GF-D8 (cell line): ENCODE data around the gene BTG4.

Experiments
- DNase-seq: peaks from one replicate; lab custom pipeline; 2025; lab: John Stamatoyannopoulos, UW

The BTG4 gene

GRCh38 chr11:111537336-111537860 is 25.2 kb upstream of the BTG4 start:
- no peak for DNase-seq

DNA sequence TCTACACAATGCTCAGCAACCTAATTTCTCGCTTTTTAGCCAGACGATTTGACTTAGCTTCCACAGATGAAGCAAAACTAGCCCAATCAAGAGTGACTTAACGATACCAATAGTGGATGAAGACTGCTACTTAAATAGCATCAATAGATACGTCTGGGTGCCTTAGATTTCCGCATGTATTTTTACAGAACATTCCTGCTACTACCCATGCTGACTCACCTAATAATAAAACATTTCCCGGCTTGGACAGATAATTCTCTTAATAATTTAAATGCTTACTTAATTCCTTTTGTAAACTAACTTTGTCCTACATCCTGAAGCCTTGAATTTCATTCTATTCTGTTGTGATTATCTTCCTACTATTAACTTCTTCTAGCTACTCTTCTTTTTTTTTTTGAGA is 23.1 kb upstream of the BTG4 start:
- DNase-seq = no peak

DNA sequence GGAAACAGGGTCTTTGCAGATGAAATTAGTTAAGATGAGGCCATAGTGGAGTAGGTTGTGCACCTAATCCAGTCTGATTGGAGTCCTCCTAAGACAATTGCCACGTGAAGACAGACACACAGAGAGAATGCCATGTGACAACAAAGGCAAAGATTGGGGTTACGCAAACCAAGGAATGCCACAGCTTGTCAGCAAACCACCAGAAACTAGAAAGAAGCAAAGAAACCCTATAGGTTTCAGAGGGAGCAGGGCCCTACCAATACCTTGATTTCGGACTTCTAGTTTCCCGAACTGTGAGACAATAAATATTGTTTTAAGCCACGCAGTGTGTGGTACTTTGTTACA is 20.2 kb upstream of the BTG4 start:
- DNase-seq = no peak

DNA sequence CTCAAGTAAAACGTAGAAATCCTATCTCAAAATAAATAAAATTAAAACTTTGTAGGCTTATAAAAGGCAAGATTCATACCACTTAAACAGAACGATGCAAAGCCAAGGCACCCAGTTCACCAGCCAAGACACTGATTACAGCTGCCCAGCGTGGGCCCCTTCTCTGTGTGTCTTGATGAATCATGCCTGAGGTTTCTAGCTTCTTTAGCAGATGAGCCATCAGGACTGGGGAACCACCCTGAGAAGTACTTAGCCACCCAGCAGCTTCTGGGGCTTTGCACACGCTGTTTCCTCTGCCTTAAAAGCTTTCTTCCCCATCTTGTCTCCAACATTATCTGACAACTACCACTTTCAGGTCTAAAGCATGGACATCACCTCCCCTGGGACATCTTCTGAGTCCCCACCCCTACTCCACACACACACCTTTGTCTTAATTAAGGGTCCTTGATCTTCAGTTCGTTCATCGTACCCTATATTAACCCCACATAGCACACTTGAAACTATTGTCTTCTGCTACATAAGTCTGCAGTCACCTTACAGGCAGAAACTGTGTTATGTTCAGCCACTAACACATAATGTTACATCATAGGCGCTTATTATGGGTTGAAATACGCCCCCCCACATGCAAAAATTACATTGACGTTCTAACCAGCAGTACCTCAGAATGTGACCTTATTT is 19.6 kb upstream of the BTG4 start:
- DNase-seq = no peak

DNA sequence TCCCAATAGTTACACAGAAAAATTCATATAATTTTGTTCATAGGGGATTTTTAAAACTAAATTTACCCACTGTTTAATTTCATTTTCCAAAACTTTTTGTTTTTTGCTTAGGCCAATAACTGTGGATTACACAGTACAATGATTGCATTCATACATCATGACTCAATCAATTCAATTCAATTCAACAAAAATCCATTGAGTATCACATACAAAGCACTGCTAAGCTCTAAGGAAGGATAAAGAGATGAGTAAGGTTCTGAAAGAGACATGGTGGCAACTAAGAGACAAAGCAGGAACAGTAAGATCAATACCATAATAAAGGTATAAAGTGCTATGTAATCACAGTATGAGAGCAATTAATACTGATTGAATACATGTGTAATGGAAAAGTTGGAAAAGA is 18.9 kb upstream of the BTG4 start:
- DNase-seq = no peak

- DNase-seq = no peak
Observed at GRCh38 chr11:111530091-111530490, 17.9 kb upstream of the BTG4 start.

DNA sequence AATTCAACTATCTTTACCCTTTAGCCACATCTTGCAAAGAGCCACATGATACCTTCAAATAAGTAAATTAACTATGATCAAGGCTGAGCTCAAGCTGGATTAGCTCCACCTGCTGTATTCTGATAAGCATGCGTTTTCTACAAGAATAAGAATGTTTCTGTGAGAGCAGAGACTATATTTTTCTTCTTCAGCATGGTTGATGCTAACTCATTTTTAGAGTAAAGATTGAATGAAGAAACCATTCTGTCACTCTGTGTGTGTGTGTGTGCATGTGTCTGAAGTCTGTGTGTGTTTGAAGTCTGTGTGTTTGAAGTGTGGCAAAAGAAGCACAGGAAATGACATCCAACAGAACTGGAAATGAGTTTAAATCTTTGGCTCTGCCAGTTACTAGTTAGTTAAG is 16.4 kb upstream of the BTG4 start:
- DNase-seq = no peak

DNA sequence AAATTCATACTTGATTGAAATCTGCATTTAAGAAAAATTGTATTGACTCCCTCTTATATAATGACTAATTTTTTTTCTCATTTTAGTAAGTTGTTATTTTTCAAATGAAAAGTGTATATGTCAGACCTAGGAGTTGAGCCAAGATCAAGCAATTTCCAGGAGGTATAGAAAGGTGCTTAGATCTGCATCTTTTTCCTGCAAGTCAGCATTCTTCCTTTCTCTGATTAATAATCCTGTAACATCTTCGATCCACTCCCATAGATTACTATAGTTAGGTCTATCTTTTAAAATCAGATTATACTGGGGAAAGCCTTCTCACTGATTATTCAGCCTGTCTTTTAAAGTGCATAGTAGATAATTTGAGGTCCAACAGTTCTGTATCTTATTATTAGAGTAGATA is 15.1 kb upstream of the BTG4 start:
- no peak for DNase-seq

GRCh38 chr11:111526501-111526900 is 14.3 kb upstream of the BTG4 start:
- DNase-seq = no peak

- no peak for DNase-seq
Observed at GRCh38 chr11:111525456-111525855, 13.3 kb upstream of the BTG4 start.

- DNase-seq = no peak
Observed at GRCh38 chr11:111524056-111524455, 11.9 kb upstream of the BTG4 start.

DNA sequence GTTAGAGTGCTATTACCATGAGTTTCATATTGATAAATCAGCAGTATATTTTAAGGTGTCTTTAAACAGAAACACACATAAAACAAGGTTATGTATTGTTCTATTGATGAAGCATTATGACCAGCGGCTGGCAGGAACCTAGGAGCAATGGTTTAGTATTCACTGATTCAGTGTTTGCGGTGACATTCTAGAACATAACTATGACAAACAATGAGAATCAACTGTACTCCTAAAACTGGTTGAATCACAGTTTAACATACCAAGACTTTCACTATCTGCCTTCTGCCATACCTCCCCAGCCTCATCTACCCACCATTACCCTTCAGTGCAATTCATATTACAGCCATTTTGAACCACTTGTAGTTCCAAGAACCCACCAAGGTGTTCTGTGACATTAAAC is 11.2 kb upstream of the BTG4 start:
- DNase-seq = no peak

GRCh38 chr11:111522426-111522825 is 10.2 kb upstream of the BTG4 start:
- no peak for DNase-seq

GRCh38 chr11:111521135-111521534 is 8.9 kb upstream of the BTG4 start:
- DNase-seq = no peak

GRCh38 chr11:111520560-111520959 is 8.4 kb upstream of the BTG4 start:
- no peak for DNase-seq

- no peak for DNase-seq
Observed at GRCh38 chr11:111518668-111519067, 6.5 kb upstream of the BTG4 start.

- DNase-seq = no peak
Observed at GRCh38 chr11:111515591-111515990, 3.4 kb upstream of the BTG4 start.

GRCh38 chr11:111514216-111515031 is 2.2 kb upstream of the BTG4 start, which contains the start of gene HOATZ:
Gene HOATZ (plus strand): TSS chr11:111514778. CDS start chr11:111514785, 7 bp downstream.
- no peak for DNase-seq

- no peak for DNase-seq
Observed at GRCh38 chr11:111513240-111513605, 1.0 kb upstream of the BTG4 start.

DNA sequence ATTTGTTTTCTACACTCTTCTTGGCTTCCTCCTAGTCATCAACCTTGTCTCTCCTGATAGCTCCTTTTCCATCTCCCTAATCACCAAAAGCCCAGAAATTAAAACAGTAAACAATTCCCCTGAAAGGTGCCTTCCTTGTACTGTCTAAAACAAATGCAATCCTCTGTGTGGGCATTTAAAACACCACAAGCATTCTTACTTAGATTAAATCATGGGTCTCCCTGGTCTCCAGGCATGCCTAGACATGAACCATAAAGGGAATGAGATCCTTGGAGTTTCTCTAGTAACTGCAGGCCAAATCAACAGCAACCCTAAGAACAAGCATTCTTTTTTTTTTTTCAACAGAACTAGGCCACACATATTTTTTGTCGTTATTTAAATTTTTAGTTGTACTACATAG is 1.9 kb downstream of the BTG4 start:
- DNase-seq = no peak

- DNase-seq = no peak
Observed at GRCh38 chr11:111502611-111503010, 9.6 kb downstream of the BTG4 start.

- DNase-seq = no peak
Observed at GRCh38 chr11:111500481-111500880, 11.7 kb downstream of the BTG4 start.

DNA sequence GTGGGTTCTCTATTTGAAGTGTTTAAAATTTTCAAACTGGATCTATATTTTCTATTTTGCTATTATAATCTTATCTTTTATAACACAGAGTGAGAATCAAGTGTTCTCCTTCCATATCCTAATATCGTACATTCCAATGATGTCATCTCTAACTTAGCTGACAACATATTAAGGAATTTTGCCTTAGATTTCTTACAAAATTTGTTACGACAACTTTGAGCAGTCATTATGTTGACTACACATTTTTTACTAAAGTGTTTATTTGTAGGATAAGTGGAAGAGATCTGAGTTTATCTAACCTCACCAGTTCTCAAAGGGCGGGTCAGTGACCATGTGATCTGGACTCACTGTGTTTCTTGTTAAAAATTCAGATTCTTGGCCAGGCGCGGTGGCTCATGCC is 12.7 kb downstream of the BTG4 start:
- DNase-seq = no peak

- DNase-seq = no peak
Observed at GRCh38 chr11:111494040-111494439, 18.1 kb downstream of the BTG4 start.
